Lower lobe of right lung (tissue), 2 donors: ENCODE results near the gene LY86. TPM values are rescaled to one million over a fixed set of nuclear protein-coding genes. Genes with fewer than 3 reads are reported as not detected.

Experiments used
- ATAC-seq, 2 donors: fragments of 200-7000 bp; cut with Tn5 transposase; one replicate each; pipeline ENCODE4 v1.9.1; 2020 to 2022; ENCODE audit warnings: mild to moderate bottlenecking in 2 of 2, moderate library complexity in 2 of 2
- DNase-seq: peaks from one replicate; pipeline ENCODE4 v3.0.0-alpha.2; 2020
- H3K27ac ChIP-seq: fragments of 200-600 bp; one replicate; pipeline ENCODE4 v1.8.0; 2022
- H3K27me3 ChIP-seq: fragments of 200-600 bp; one replicate; pipeline ENCODE4 v1.8.0; 2022; ENCODE audit warnings: low read depth
- H3K36me3 ChIP-seq: fragments of 200-600 bp; one replicate; pipeline ENCODE4 v1.8.0; 2022; ENCODE audit warnings: mild to moderate bottlenecking
- H3K4me1 ChIP-seq: fragments of 200-600 bp; one replicate; pipeline ENCODE4 v1.8.0; 2022
- H3K4me3 ChIP-seq: fragments of 200-600 bp; one replicate; pipeline ENCODE4 v1.8.0; 2022; ENCODE audit warnings: mild to moderate bottlenecking
- H3K9me3 ChIP-seq: fragments of 200-600 bp; one replicate; pipeline ENCODE4 v1.8.0; 2022
- intact Hi-C: fragments of 100-400 bp; cut with DNase I; formaldehyde crosslinking; loops from one replicate; pipeline ENCODE4 v1.11.0; 2022
- total RNA-seq: library from RNA; stranded (reverse); fragmentation: NEBNext Ultra II Directional; extraction: Animal tissue kit (Norgen Biotek cat#: 25700); gene quantifications from one replicate; pipeline ENCODE4 v1.2.1, GENCODE V29; 2021
- TF ChIP-seq, protein P1 (sequence below): fragments of 200-600 bp; IDR thresholded peaks from one replicate; pipeline ENCODE4 v1.8.0; 2022; ENCODE audit warnings: antibody characterized with exemption, mild to moderate bottlenecking
- donor health status: DM: no; HTN: yes; CAD: no; lungs with severe emphysema.

LY86 gene
- total RNA-seq, 1 donor from 2014 or later, result 20.2 TPM

DNA sequence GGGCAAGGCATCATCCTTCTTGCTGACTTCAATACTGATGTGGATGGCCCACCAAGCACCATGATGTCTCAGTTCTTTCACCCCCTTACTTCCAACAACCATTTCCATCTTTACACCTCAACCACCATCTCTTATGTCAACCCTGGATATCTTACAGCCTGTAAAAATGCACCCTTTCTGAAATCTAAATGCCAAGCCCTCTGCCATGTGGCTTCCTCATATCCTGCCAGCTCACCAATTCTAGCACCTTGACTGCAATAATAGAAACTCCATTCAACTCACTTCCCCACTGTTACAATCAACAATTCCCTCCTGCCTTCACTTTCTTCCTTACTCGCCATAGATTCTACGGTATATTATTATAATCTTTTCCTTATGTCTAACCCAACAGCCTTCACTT lies 57.9 kb downstream of the LY86 start:
- Histone ChIP-seq H3K9me3 (no peaks in the 10 kb centered on the region), H3K4me3 (no peak overlapping the region), H3K27ac (no peak overlapping the region), H3K4me1 (no peaks in the 10 kb centered on the region), H3K36me3 (no peaks in the 10 kb centered on the region), H3K27me3 (no peaks in the 10 kb centered on the region)
- TF ChIP-seq, protein P1, sequence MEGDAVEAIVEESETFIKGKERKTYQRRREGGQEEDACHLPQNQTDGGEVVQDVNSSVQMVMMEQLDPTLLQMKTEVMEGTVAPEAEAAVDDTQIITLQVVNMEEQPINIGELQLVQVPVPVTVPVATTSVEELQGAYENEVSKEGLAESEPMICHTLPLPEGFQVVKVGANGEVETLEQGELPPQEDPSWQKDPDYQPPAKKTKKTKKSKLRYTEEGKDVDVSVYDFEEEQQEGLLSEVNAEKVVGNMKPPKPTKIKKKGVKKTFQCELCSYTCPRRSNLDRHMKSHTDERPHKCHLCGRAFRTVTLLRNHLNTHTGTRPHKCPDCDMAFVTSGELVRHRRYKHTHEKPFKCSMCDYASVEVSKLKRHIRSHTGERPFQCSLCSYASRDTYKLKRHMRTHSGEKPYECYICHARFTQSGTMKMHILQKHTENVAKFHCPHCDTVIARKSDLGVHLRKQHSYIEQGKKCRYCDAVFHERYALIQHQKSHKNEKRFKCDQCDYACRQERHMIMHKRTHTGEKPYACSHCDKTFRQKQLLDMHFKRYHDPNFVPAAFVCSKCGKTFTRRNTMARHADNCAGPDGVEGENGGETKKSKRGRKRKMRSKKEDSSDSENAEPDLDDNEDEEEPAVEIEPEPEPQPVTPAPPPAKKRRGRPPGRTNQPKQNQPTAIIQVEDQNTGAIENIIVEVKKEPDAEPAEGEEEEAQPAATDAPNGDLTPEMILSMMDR, result no peak
- DNase-seq (no peak), ATAC-seq (no peak)
- intact Hi-C loops, result no loop called here

DNA sequence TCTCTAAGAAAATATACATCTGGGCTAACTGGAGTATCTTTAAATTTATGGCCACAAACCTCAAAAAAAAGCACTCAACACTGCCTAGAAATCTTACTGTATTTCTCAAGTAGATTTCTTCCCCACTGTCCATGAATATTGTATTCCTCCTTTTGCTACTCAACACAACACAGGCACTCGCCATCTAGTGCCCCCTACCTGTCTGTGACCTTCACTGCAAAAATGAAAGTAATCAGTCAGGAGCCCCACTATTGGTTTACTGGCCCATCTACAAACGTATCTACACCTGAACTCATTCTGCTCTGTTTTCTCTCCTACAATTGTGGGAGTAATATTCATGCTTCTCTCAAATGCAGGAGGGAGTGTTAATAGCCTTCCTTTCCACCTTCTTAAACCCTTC lies 58.3 kb downstream of the LY86 start:
- Histone ChIP-seq H3K27me3 (no peaks in the 10 kb centered on the region), H3K4me3 (no peak overlapping the region), H3K36me3 (no peaks in the 10 kb centered on the region), H3K9me3 (no peaks in the 10 kb centered on the region), H3K4me1 (no peaks in the 10 kb centered on the region), H3K27ac (no peak overlapping the region)
- intact Hi-C loops, result no loop called here
- DNase-seq (no peak), ATAC-seq (no peak)
- TF ChIP-seq, protein P1, result no peak

DNA sequence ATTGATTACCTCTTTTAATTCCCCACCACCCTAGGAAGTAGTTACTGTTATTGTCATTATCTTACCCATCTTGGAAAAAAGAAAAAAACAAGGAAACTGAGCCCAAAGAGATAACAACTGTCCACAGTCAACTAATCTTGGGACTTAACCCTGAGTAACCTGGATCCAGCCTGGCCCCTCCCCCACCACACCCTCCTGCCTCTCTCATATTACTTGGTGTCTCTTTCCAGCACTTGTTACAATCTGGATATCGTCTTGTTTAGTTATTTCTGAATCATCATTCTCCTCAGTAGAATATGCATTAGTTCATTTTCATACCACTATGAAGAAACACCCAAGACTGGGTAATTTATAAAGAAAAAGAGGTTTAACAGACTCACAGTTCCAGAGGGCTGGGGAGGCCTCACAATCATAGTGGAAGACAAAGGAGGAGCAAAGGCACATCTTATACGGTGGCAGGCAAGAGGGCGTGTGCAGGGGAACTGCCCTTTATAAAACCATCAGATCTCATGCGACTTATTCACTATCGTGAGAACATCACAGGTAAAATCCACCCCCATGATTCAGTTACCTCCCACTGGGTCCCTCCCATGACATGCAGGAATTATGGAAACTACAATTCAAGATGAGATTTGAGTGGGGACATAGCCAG lies 60.3 kb downstream of the LY86 start:
- TF ChIP-seq, protein P1, result no peak
- Histone ChIP-seq H3K4me3 (no peak overlapping the region), H3K27ac (no peak overlapping the region), H3K4me1 (no peaks in the 10 kb centered on the region), H3K36me3 (no peaks in the 10 kb centered on the region), H3K9me3 (no peaks in the 10 kb centered on the region), H3K27me3 (no peaks in the 10 kb centered on the region)
- intact Hi-C loops, result no loop called here
- DNase-seq (no peak), ATAC-seq (no peak)

DNA sequence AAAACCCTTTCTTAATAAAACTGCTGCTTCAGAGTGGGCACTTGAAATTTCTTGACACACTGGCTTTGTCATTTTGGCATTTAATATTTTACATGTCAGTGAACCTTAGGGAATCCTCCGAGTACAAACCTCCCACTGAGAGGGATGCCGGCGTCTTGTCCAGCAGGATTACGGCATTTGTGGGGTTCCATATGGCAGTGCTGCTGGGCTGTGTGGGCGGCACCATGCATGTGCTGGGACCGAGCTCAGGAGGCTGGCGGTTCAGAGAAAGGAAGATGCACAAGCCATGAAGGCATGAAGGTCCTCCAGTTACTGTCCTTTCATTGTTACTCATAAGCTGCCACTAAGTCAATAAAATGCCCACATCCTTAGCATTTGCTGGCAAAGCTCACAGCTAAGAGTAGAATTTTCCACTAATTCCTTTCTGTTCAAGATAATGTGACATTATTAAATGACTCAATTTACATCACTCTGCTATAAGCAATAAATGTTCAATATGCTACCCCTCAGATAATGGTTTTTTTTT lies 61.4 kb downstream of the LY86 start:
- ATAC-seq (no peak), DNase-seq (no peak)
- intact Hi-C loops, result no loop called here
- no peak overlapping the region for H3K4me3 ChIP-seq
- no peaks in the 10 kb centered on the region for H3K36me3 ChIP-seq
- TF ChIP-seq, protein P1, result no peak
- H3K9me3 ChIP-seq, result no peaks in the 10 kb centered on the region
- peaks cover 8% of the 10 kb centered on the region for H3K4me1 ChIP-seq
- no peak overlapping the region for H3K27ac ChIP-seq
- H3K27me3 ChIP-seq, result no peaks in the 10 kb centered on the region

DNA sequence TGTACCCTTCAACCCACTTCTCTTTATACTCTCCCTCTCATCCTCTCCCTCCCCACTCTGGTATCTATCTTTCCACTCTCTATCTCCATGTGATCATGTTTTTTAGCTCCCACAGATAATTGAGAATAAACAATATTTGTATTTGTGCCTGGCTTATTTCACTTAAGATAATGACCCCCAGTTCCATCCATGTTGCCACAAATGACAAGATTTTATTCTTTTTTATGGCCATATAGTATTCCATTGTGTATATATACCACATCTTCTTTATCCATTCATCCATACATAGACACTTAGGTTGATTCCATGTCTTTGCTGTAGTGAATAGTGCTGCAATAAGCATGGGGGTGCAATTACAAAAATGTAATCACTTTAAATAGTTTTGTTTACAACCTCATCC lies 62.3 kb downstream of the LY86 start:
- Histone ChIP-seq H3K27me3 (no peaks in the 10 kb centered on the region), H3K4me3 (no peak overlapping the region), H3K9me3 (no peaks in the 10 kb centered on the region), H3K27ac (no peak overlapping the region), H3K4me1 (peaks cover 17% of the 10 kb centered on the region), H3K36me3 (no peaks in the 10 kb centered on the region)
- DNase-seq, result no peak
- ATAC-seq, result no peak
- intact Hi-C loops, result no loop called here
- TF ChIP-seq, protein P1, result no peak
